Adrenal gland (tissue), 5 donors: ENCODE results near the gene RBKS.

Experiments
- CTCF ChIP-seq, 6 experiments: fragments of 450-650 bp in 4 of 6; fragments of 200-600 bp in 2 of 6; sonication (generic) in 1 of 6; IDR thresholded peaks; 1 replicate in 5 of 6; 2 replicates in 1 of 6; pipeline versions ENCODE4 v1.5.1 to v1.8.0; 2016 to 2021; ENCODE audit warnings: antibody characterized with exemption in 6 of 6, mild to moderate bottlenecking in 2 of 6, moderate library complexity in 1 of 6
- POLR2A ChIP-seq, 2 donors: fragments of 450-650 bp; IDR thresholded peaks; one replicate each; pipeline ENCODE4 v1.6.1; 2017; ENCODE audit warnings: antibody characterized with exemption in 2 of 2, mild to moderate bottlenecking in 2 of 2, moderate library complexity in 1 of 2
- donor health status: DM: no; HTN: no; CAD: no.

- no peak for TF ChIP-seq POLR2A (IDR thresholded peaks at IDR 0.05)
- TF ChIP-seq CTCF (IDR thresholded peaks at IDR 0.05), result no peak
Measured at GRCh38 chr2:27932396-27932795, 42.2 kb upstream of the RBKS start.
